Mesendoderm (in vitro differentiated cells): ENCODE measurements around the gene KRTAP4-3. TPM values are rescaled to one million over a fixed set of nuclear protein-coding genes. Genes with fewer than 3 reads are reported as not detected.
"Not testable (repeated sequence)": the region's sequence is repeated elsewhere in the genome, so short reads cannot be mapped to it uniquely, and the experiment has no call there.

Source experiments
- DNase-seq: peaks from one replicate; pipeline ENCODE4 v3.0.0; 2013
- H2AK5ac ChIP-seq: 2 replicates; pipeline ENCODE4 v1.6.1; 2013; ENCODE audit warnings: low read length, inconsistent platforms
- H2BK120ac ChIP-seq: 2 replicates; pipeline ENCODE4 v1.6.1; 2013; ENCODE audit warnings: low read depth, mild to moderate bottlenecking, low read length, moderate library complexity, mixed read lengths
- H2BK15ac ChIP-seq: replicated peaks from 2 replicates; pipeline ENCODE4 v1.6.1; 2013; ENCODE audit warnings: low read depth, mild to moderate bottlenecking, moderate library complexity
- H2BK5ac ChIP-seq: 2 replicates; pipeline ENCODE4 v1.6.1; 2013; ENCODE audit warnings: low read length, inconsistent platforms
- H3K18ac ChIP-seq: 2 replicates; pipeline ENCODE4 v1.6.1; 2013; ENCODE audit warnings: mild to moderate bottlenecking, low read length, mixed read lengths
- H3K23ac ChIP-seq: one replicate; pipeline ENCODE4 v1.6.1; 2013; ENCODE audit warnings: low read length
- H3K27ac ChIP-seq: 2 replicates; pipeline ENCODE4 v1.5.1; 2013; ENCODE audit warnings: low read depth, mild to moderate bottlenecking, inconsistent platforms, low read length, moderate library complexity
- H3K27me3 ChIP-seq: 2 replicates; pipeline ENCODE4 v1.6.1; 2013; ENCODE audit warnings: low read length, control low read depth, mild to moderate bottlenecking, inconsistent platforms; ENCODE audit not compliant: insufficient read depth, poor library complexity
- H3K36me3 ChIP-seq: 2 replicates; pipeline ENCODE4 v1.6.1; 2013; ENCODE audit warnings: low read length, inconsistent platforms; ENCODE audit not compliant: control insufficient read depth, insufficient read depth
- H3K4ac ChIP-seq: one replicate; pipeline ENCODE4 v1.6.1; 2013; ENCODE audit warnings: low read depth, mild to moderate bottlenecking, low read length, moderate library complexity
- H3K4me1 ChIP-seq: 2 replicates; pipeline ENCODE4 v1.6.1; 2013; ENCODE audit warnings: low read depth, low read length, inconsistent platforms; ENCODE audit not compliant: control insufficient read depth
- H3K4me2 ChIP-seq: 2 replicates; pipeline ENCODE4 v1.6.1; 2013; ENCODE audit warnings: low read length
- H3K4me3 ChIP-seq: 2 replicates; pipeline ENCODE4 v1.5.1; 2013; ENCODE audit warnings: mild to moderate bottlenecking, low read length
- H3K56ac ChIP-seq: one replicate; pipeline ENCODE4 v1.6.1; 2013; ENCODE audit warnings: low read length
- H3K79me1 ChIP-seq: 2 replicates; pipeline ENCODE4 v1.6.1; 2013; ENCODE audit warnings: low read length, inconsistent platforms
- H3K79me2 ChIP-seq: 2 replicates; pipeline ENCODE4 v1.6.1; 2013; ENCODE audit warnings: mild to moderate bottlenecking, low read length; ENCODE audit not compliant: control insufficient read depth, insufficient read depth
- H3K9ac ChIP-seq: 2 replicates; pipeline ENCODE4 v1.6.1; 2013; ENCODE audit warnings: low read length, inconsistent platforms
- H4K5ac ChIP-seq: one replicate; pipeline ENCODE4 v1.6.1; 2013; ENCODE audit warnings: low read length
- H4K8ac ChIP-seq: one replicate; pipeline ENCODE4 v1.6.1; 2013; ENCODE audit warnings: low read depth, mild to moderate bottlenecking, control low read depth, low read length, moderate library complexity
- WGBS: extraction: QIAGEN DNeasy Blood & Tissue Kit; methylation state at CpG from one replicate; pipeline ENCODE4 v1.1.7; 2013; ENCODE audit warnings: low lambda C conversion rate, missing lambda C conversion rate; ENCODE audit not compliant: insufficient coverage; ENCODE audit errors: extremely low coverage; 5-methylcytosine and 5-hydroxymethylcytosine counted together
- small RNA-seq: library from polyadenylated mRNA; stranded (forward); fragments of <200 nt; extraction: miRNeasy Mini kit (QIAGEN cat#:217004); gene quantifications from one replicate; pipeline ENCODE3, GENCODE V24; 2013; ENCODE audit not compliant: insufficient read depth

Gene KRTAP4-3

GRCh38 chr17:41119696-41120690, 48.0 kb downstream of the KRTAP4-3 start:
- H3K36me3 ChIP-seq, H3K4me3 ChIP-seq, DNase-seq, H3K18ac ChIP-seq, H3K79me1 ChIP-seq, H2BK15ac ChIP-seq, H4K8ac ChIP-seq, H3K4me2 ChIP-seq, H2AK5ac ChIP-seq, H3K9ac ChIP-seq, H4K5ac ChIP-seq, H3K23ac ChIP-seq, H3K79me2 ChIP-seq, H3K4me1 ChIP-seq, H3K27ac ChIP-seq, H3K27me3 ChIP-seq, H2BK5ac ChIP-seq, H3K56ac ChIP-seq, H3K4ac ChIP-seq, H2BK120ac ChIP-seq: not testable (repeated sequence)
- no CpG with 5 or more reads among the region's 11 CpGs for WGBS

GRCh38 chr17:41118721-41119120, 49.3 kb downstream of the KRTAP4-3 start:
- no peak overlapping the region for H3K56ac ChIP-seq
- no peak overlapping the region for H2AK5ac ChIP-seq
- H4K8ac ChIP-seq, result no peak overlapping the region
- H3K27me3 ChIP-seq, result no peaks in the 10 kb centered on the region
- no peaks in the 10 kb centered on the region for H3K36me3 ChIP-seq
- no peaks in the 10 kb centered on the region for H3K4me1 ChIP-seq
- no peak overlapping the region for H3K23ac ChIP-seq
- H2BK15ac ChIP-seq, result no peak overlapping the region
- H4K5ac ChIP-seq, result no peak overlapping the region
- H3K27ac ChIP-seq, result no peak overlapping the region
- no peak overlapping the region for H2BK120ac ChIP-seq
- no peak overlapping the region for H3K4me3 ChIP-seq
- no peak overlapping the region for H3K18ac ChIP-seq
- no peak for DNase-seq
- H3K4me2 ChIP-seq, result no peak overlapping the region
- H2BK5ac ChIP-seq, result no peak overlapping the region
- H3K9ac ChIP-seq, result no peak overlapping the region
- no peaks in the 10 kb centered on the region for H3K79me1 ChIP-seq
- H3K4ac ChIP-seq, result no peak overlapping the region
- no peaks in the 10 kb centered on the region for H3K79me2 ChIP-seq
- no CpG with 5 or more reads among the region's 4 CpGs for WGBS

- not testable (repeated sequence) for H3K18ac ChIP-seq, H3K4me2 ChIP-seq, H3K27me3 ChIP-seq, H3K27ac ChIP-seq, H3K79me1 ChIP-seq, H3K9ac ChIP-seq, H3K36me3 ChIP-seq, H3K56ac ChIP-seq, H2BK5ac ChIP-seq, H3K4me1 ChIP-seq, H3K79me2 ChIP-seq, H2AK5ac ChIP-seq, H4K8ac ChIP-seq, H3K4me3 ChIP-seq, H2BK120ac ChIP-seq, DNase-seq, H2BK15ac ChIP-seq, H4K5ac ChIP-seq, H3K23ac ChIP-seq, H3K4ac ChIP-seq
- WGBS, result no CpG with 5 or more reads among the region's 10 CpGs
Observed at GRCh38 chr17:41117846-41118386, 50.1 kb downstream of the KRTAP4-3 start, which contains the start of gene KRTAP4-11. Gene KRTAP4-11, minus strand, starts transcription at chr17:41118373. Its CDS starts 58 bp downstream, at chr17:41118315.

Small RNAs within 50 kb of the gene (small RNA-seq; reads per million reads assigned to genes)
- not detected for gene KRTAP4-17P
